Mesothelial cell of epicardium (in vitro differentiated cells): ENCODE measurements around the gene NPAS2. TPM values are rescaled to one million over a fixed set of nuclear protein-coding genes. Genes with fewer than 3 reads are reported as not detected.
A peak's percentile ranks its signal among the peaks of the same experiment; 100 is the strongest.

Experiments
- DNase-seq, 2 experiments: peaks; one replicate each; pipeline ENCODE4 v3.0.0; 2021; ENCODE audit warnings: low spot score in 2 of 2; ENCODE audit not compliant: unreplicated experiment in 2 of 2
- H3K27ac Mint-ChIP-seq: 2 replicates; pipeline ENCODE4 v1.8.0; 2021; ENCODE audit warnings: mixed read lengths
- H3K27me3 Mint-ChIP-seq: 2 replicates; pipeline ENCODE4 v1.8.0; 2021; ENCODE audit warnings: low read depth, mixed read lengths
- H3K36me3 Mint-ChIP-seq: 2 replicates; pipeline ENCODE4 v1.8.0; 2021; ENCODE audit warnings: mixed read lengths
- H3K4me1 Mint-ChIP-seq: 2 replicates; pipeline ENCODE4 v1.8.0; 2021; ENCODE audit warnings: mixed read lengths
- H3K4me3 Mint-ChIP-seq: 2 replicates; pipeline ENCODE4 v1.8.0; 2021; ENCODE audit warnings: mild to moderate bottlenecking, moderate library complexity, mixed read lengths
- H3K9me3 Mint-ChIP-seq: 2 replicates; pipeline ENCODE4 v1.8.0; 2021; ENCODE audit warnings: mixed read lengths
- total RNA-seq: library from RNA; stranded (reverse); gene quantifications from 3 replicates; pipeline ENCODE4 v1.2.1, GENCODE V29; 2021
- TF ChIP-seq, protein P1 (sequence below): fragments of 200-600 bp; sonication (generic); IDR thresholded peaks from one replicate; pipeline ENCODE4 v1.5.0; 2021; ENCODE audit warnings: antibody characterized with exemption; ENCODE audit not compliant: unreplicated experiment

The NPAS2 gene, protein sequence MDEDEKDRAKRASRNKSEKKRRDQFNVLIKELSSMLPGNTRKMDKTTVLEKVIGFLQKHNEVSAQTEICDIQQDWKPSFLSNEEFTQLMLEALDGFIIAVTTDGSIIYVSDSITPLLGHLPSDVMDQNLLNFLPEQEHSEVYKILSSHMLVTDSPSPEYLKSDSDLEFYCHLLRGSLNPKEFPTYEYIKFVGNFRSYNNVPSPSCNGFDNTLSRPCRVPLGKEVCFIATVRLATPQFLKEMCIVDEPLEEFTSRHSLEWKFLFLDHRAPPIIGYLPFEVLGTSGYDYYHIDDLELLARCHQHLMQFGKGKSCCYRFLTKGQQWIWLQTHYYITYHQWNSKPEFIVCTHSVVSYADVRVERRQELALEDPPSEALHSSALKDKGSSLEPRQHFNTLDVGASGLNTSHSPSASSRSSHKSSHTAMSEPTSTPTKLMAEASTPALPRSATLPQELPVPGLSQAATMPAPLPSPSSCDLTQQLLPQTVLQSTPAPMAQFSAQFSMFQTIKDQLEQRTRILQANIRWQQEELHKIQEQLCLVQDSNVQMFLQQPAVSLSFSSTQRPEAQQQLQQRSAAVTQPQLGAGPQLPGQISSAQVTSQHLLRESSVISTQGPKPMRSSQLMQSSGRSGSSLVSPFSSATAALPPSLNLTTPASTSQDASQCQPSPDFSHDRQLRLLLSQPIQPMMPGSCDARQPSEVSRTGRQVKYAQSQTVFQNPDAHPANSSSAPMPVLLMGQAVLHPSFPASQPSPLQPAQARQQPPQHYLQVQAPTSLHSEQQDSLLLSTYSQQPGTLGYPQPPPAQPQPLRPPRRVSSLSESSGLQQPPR
- total RNA-seq = 3.6 to 5.4 TPM (median 5.2 TPM) in 3 replicates

- Mint-ChIP-seq H3K36me3 (no peaks in the 10 kb centered on the region), H3K4me1 (peaks cover 13% of the 10 kb centered on the region), H3K27ac (peak within 1 kb of the TSS; percentile 73), H3K9me3 (no peaks in the 10 kb centered on the region), H3K4me3 (peak within 1 kb of the TSS; percentile 74), H3K27me3 (peaks cover 83% of the 10 kb centered on the region)
- TF ChIP-seq, protein P1, sequence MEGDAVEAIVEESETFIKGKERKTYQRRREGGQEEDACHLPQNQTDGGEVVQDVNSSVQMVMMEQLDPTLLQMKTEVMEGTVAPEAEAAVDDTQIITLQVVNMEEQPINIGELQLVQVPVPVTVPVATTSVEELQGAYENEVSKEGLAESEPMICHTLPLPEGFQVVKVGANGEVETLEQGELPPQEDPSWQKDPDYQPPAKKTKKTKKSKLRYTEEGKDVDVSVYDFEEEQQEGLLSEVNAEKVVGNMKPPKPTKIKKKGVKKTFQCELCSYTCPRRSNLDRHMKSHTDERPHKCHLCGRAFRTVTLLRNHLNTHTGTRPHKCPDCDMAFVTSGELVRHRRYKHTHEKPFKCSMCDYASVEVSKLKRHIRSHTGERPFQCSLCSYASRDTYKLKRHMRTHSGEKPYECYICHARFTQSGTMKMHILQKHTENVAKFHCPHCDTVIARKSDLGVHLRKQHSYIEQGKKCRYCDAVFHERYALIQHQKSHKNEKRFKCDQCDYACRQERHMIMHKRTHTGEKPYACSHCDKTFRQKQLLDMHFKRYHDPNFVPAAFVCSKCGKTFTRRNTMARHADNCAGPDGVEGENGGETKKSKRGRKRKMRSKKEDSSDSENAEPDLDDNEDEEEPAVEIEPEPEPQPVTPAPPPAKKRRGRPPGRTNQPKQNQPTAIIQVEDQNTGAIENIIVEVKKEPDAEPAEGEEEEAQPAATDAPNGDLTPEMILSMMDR = no peak
- peak in 1 of 2 experiments; percentile 44 for DNase-seq
These were observed at the start of gene NPAS2 for GRCh38 chr2:100819370-100820272. Gene NPAS2, plus strand, starts transcription at chr2:100820139. Its CDS starts 84,616 bp downstream, at chr2:100904755.

DNA sequence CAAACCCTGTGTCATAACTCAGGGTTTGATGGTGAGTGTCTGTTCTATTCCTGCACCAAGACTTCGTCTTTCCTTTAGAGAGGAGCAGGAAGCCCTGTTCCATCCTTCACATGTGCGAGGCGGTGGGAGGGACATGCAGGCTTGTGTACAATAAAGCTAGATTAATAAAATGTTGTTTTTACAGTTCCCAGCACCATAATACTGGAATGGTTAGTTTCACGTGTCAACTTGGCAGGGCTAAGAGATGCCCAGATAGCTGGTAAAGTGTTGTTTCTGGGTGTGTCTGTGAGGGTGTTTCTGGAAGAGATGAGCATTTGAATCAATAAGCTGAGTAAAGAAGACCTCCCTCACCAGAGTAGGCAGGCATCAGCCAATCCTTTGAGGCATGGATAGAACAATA is 48.8 kb upstream of the NPAS2 start:
- no peak for DNase-seq
- H3K4me3 Mint-ChIP-seq = no peak overlapping the region
- TF ChIP-seq, protein P1 = no peak
- H3K27ac Mint-ChIP-seq = no peak overlapping the region
- H3K9me3 Mint-ChIP-seq = no peaks in the 10 kb centered on the region
- H3K27me3 Mint-ChIP-seq = peaks cover 26% of the 10 kb centered on the region
- H3K36me3 Mint-ChIP-seq = no peaks in the 10 kb centered on the region
- no peaks in the 10 kb centered on the region for H3K4me1 Mint-ChIP-seq

GRCh38 chr2:100773538-100773937 is 46.4 kb upstream of the NPAS2 start:
- Mint-ChIP-seq H3K4me3 (no peak overlapping the region), H3K4me1 (no peaks in the 10 kb centered on the region), H3K9me3 (no peaks in the 10 kb centered on the region), H3K36me3 (no peaks in the 10 kb centered on the region), H3K27ac (no peak overlapping the region), H3K27me3 (peaks cover 26% of the 10 kb centered on the region)
- no peak for DNase-seq
- TF ChIP-seq, protein P1 = no peak

DNA sequence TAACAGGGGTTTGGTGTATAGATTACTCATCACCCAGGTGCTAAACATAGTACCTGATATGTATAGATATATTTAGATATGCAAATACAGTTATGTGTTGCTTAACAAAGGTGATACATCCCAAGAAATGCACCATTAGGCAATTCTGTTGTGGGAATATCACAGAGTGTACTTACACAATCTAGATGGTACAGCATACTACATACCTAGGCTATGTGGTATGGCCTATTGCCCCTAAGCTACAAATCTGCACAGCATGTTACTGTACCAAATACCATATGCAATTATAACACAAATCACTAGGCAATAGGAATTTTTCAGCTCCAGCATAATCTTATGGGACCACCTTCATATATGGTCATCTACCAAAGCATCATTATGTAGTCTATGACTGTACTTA is 43.5 kb upstream of the NPAS2 start:
- Mint-ChIP-seq H3K27me3 (peaks cover 26% of the 10 kb centered on the region), H3K36me3 (no peaks in the 10 kb centered on the region), H3K9me3 (no peaks in the 10 kb centered on the region), H3K4me3 (no peak overlapping the region), H3K27ac (no peak overlapping the region), H3K4me1 (no peaks in the 10 kb centered on the region)
- DNase-seq = no peak
- TF ChIP-seq, protein P1 = no peak

DNA sequence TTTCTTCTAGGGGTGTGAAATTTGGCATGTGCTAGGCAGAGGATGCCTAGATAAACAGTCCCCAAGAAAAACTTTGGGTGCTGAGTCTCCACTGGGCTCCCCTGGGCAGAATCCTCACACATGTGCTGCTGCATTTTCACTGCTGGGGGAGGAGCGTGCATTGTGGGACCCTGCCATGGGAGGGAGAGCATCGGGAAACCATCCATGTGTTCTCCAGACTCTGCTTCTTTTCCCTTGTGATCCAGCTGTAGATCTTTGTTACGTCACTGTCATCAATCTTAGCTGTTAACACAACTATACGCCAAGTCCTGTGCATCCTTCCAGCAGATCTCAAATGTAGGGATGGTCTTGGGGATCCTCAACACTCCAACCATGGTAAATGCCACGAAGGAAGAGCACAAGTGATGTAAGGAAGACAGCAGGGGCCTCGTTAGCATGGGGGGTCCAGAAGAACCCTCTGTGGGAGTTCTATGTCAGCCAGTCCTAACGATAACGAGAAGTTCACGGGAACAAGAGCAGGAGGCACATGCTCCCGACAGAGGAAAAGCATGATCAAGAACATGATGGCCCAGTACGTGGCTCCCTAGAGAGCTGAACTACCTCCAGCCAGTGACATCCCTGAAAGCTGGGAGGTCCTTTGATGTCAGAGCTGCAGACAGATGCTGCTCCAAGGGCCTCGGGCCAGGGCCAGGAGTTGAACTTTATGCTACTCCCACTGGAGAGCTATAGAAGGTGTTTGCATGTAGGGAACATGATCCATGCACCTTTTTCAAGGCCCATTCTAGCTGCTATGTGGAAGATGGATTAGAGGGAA is 41.1 kb upstream of the NPAS2 start:
- H3K9me3 Mint-ChIP-seq = no peaks in the 10 kb centered on the region
- TF ChIP-seq, protein P1 = no peak
- peaks cover 17% of the 10 kb centered on the region for H3K27me3 Mint-ChIP-seq
- no peak for DNase-seq
- peaks cover 2% of the 10 kb centered on the region for H3K4me1 Mint-ChIP-seq
- H3K27ac Mint-ChIP-seq = no peak overlapping the region
- no peak overlapping the region for H3K4me3 Mint-ChIP-seq
- no peaks in the 10 kb centered on the region for H3K36me3 Mint-ChIP-seq
